Panc1 (cell line): Measurements from ENCODE around the gene ATG16L2.
"Not testable (repeated sequence)": the region's sequence is repeated elsewhere in the genome, so short reads cannot be mapped to it uniquely, and the experiment has no call there.

Experiments
- POLR2AphosphoS5 ChIP-seq: IDR thresholded peaks from 2 replicates; pipeline ENCODE4 v1.6.1; 2012; ENCODE audit warnings: mild to moderate bottlenecking, low read depth, low read length, moderate library complexity
- SIN3A ChIP-seq: IDR thresholded peaks from 2 replicates; pipeline ENCODE4 v1.6.1; 2012; ENCODE audit warnings: low read depth, mild to moderate bottlenecking, low read length, moderate library complexity, borderline replicate concordance; ENCODE audit not compliant: insufficient read depth
- TF ChIP-seq, protein P1 (sequence below): fragments of 450-650 bp; IDR thresholded peaks from 2 replicates; pipeline ENCODE4 v1.5.1; 2017; ENCODE audit warnings: mild to moderate bottlenecking
- TF ChIP-seq, protein P2 (sequence below), 2 experiments: IDR thresholded peaks; 2 replicates each; pipeline ENCODE4 v1.6.1; 2011 to 2012; ENCODE audit warnings: low read depth in 2 of 2, control low read depth in 1 of 2, low read length in 1 of 2, mild to moderate bottlenecking in 1 of 2, moderate library complexity in 1 of 2; ENCODE audit not compliant: insufficient read depth in 1 of 2

GRCh38 chr11:72791228-72791627, 23.0 kb upstream of the ATG16L2 start:
- TF ChIP-seq, protein P1, sequence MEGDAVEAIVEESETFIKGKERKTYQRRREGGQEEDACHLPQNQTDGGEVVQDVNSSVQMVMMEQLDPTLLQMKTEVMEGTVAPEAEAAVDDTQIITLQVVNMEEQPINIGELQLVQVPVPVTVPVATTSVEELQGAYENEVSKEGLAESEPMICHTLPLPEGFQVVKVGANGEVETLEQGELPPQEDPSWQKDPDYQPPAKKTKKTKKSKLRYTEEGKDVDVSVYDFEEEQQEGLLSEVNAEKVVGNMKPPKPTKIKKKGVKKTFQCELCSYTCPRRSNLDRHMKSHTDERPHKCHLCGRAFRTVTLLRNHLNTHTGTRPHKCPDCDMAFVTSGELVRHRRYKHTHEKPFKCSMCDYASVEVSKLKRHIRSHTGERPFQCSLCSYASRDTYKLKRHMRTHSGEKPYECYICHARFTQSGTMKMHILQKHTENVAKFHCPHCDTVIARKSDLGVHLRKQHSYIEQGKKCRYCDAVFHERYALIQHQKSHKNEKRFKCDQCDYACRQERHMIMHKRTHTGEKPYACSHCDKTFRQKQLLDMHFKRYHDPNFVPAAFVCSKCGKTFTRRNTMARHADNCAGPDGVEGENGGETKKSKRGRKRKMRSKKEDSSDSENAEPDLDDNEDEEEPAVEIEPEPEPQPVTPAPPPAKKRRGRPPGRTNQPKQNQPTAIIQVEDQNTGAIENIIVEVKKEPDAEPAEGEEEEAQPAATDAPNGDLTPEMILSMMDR: not testable (repeated sequence)
- TF ChIP-seq, protein P2, sequence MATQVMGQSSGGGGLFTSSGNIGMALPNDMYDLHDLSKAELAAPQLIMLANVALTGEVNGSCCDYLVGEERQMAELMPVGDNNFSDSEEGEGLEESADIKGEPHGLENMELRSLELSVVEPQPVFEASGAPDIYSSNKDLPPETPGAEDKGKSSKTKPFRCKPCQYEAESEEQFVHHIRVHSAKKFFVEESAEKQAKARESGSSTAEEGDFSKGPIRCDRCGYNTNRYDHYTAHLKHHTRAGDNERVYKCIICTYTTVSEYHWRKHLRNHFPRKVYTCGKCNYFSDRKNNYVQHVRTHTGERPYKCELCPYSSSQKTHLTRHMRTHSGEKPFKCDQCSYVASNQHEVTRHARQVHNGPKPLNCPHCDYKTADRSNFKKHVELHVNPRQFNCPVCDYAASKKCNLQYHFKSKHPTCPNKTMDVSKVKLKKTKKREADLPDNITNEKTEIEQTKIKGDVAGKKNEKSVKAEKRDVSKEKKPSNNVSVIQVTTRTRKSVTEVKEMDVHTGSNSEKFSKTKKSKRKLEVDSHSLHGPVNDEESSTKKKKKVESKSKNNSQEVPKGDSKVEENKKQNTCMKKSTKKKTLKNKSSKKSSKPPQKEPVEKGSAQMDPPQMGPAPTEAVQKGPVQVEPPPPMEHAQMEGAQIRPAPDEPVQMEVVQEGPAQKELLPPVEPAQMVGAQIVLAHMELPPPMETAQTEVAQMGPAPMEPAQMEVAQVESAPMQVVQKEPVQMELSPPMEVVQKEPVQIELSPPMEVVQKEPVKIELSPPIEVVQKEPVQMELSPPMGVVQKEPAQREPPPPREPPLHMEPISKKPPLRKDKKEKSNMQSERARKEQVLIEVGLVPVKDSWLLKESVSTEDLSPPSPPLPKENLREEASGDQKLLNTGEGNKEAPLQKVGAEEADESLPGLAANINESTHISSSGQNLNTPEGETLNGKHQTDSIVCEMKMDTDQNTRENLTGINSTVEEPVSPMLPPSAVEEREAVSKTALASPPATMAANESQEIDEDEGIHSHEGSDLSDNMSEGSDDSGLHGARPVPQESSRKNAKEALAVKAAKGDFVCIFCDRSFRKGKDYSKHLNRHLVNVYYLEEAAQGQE (IDR thresholded peaks at IDR 0.05; ENCODE audit: insufficient read depth in 1 of 2, low read depth in 2 of 2, low read length in 1 of 2): not testable (repeated sequence)
- not testable (repeated sequence) for TF ChIP-seq POLR2AphosphoS5, SIN3A
